Activated CD4-positive, alpha-beta T cell treated with anti-CD3 and anti-CD28 coated beads, Interleukin-2, amount 50 U/mL, for 4 hours (primary cell): Measurements from ENCODE around the gene XDH.

ENCODE experiments used
- DNase-seq, 2 experiments: peaks; one replicate each; pipeline ENCODE4 v3.0.0-alpha.2; 2020

The XDH gene

GRCh38 chr2:31363956-31364750, 50.4 kb downstream of the XDH start:
- DNase-seq: no peak

- DNase-seq: no peak
Observed at GRCh38 chr2:31362581-31362980, 52.0 kb downstream of the XDH start.

GRCh38 chr2:31359229-31359628, 55.3 kb downstream of the XDH start:
- DNase-seq: no peak

GRCh38 chr2:31354837-31355236, 59.7 kb downstream of the XDH start:
- no peak for DNase-seq

- DNase-seq: no peak
Observed at GRCh38 chr2:31353179-31353578, 61.4 kb downstream of the XDH start.

GRCh38 chr2:31349684-31350083, 64.9 kb downstream of the XDH start:
- no peak for DNase-seq

GRCh38 chr2:31349160-31349559, 65.4 kb downstream of the XDH start:
- no peak for DNase-seq

- no peak for DNase-seq
Observed at GRCh38 chr2:31348618-31349017, 65.9 kb downstream of the XDH start.

GRCh38 chr2:31347750-31348149, 66.8 kb downstream of the XDH start:
- DNase-seq: no peak

GRCh38 chr2:31347319-31347718, 67.2 kb downstream of the XDH start:
- DNase-seq: no peak

GRCh38 chr2:31344447-31344846, 70.1 kb downstream of the XDH start:
- no peak for DNase-seq

GRCh38 chr2:31341351-31341750, 73.2 kb downstream of the XDH start:
- DNase-seq: no peak

GRCh38 chr2:31339696-31340095, 74.8 kb downstream of the XDH start:
- no peak for DNase-seq

- DNase-seq: no peak
Observed at GRCh38 chr2:31337860-31338259, 76.7 kb downstream of the XDH start.

GRCh38 chr2:31337197-31337596, 77.3 kb downstream of the XDH start:
- no peak for DNase-seq

GRCh38 chr2:31335921-31336585, 78.5 kb downstream of the XDH start:
- no peak for DNase-seq

GRCh38 chr2:31334311-31335026, 80.1 kb downstream of the XDH start:
- no peak for DNase-seq

GRCh38 chr2:31333527-31334183, 80.9 kb downstream of the XDH start:
- peak; percentile 64 to 73 for DNase-seq

- DNase-seq: no peak
Observed at GRCh38 chr2:31333046-31333445, 81.5 kb downstream of the XDH start.

- DNase-seq: no peak
Observed at GRCh38 chr2:31332521-31332920, 82.0 kb downstream of the XDH start.

GRCh38 chr2:31331156-31331555, 83.4 kb downstream of the XDH start:
- DNase-seq: no peak

GRCh38 chr2:31329081-31329625, 85.4 kb downstream of the XDH start:
- DNase-seq: no peak

- no peak for DNase-seq
Observed at GRCh38 chr2:31328026-31328425, 86.5 kb downstream of the XDH start.
